Measurements from ENCODE around the gene DOCK10.

The DOCK10 gene

DNA sequence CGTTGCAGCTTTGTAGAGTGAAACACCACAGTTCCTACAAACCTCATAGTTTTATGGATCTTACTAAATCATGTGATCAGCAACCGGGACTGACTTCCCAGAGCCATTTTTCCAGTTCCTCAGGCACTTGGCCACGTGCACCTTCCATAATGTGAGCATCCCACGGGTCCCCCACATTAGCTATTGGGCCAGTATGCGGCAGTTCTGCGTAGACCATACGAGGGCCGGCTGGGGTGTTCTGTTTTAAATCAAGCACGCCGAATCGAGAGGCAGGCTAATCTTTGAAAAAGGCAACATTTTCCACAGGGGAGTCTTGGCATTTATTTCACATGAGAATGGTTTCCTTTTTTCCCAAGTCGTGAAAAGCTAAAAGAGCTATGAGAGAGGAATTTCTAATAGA, 190.5 kb downstream of the DOCK10 start:
- Histone ChIP-seq H3K4me1 (ENCODE audit: control insufficient read depth, insufficient read depth, low read length, poor library complexity, severe bottlenecking) (no peaks in the 10 kb centered on the region), H3K27ac (ENCODE audit: low read depth, low read length, severe bottlenecking) (no peak overlapping the region), H3K4me3 (ENCODE audit: extremely low read depth, insufficient read depth, low read length, poor library complexity, severe bottlenecking) (no peak overlapping the region), H3K36me3 (ENCODE audit: control insufficient read depth, insufficient read depth, low read length) (no peaks in the 10 kb centered on the region), H3K9me3 (ENCODE audit: control insufficient read depth, low read length) (no peaks in the 10 kb centered on the region)
- 92 to 94% methylated on average over 11 of the region's 12 CpGs for WGBS, 2 experiments (ENCODE audit: insufficient coverage in 2 of 2)

DNA sequence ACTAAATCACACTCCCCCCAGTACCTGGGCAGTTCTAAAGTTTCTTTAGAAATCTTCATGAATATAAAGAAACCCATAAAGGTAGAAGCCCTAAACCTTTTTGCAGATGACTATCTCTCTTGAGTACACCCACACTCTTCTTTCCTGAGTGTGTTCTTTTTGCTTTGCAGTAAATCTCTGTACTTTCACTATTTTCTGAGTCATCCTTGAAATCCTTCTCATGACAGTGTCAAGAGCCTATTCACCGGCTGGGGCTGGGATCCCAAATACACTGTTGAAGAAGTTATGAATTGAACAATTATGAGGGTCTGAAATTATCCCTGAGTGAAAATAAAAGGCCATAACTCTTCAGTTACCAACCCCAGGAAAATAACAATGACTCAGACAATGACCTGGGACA, 192.2 kb downstream of the DOCK10 start:
- 100% methylated on average over 1 of the region's 1 CpG; no CpG with 5 or more reads in 1 of the 2 experiments for WGBS, 2 experiments (ENCODE audit: insufficient coverage in 2 of 2)
- no peaks in the 10 kb centered on the region for H3K4me1 ChIP-seq (ENCODE audit: control insufficient read depth, insufficient read depth, low read length, poor library complexity, severe bottlenecking)
- H3K9me3 ChIP-seq (ENCODE audit: control insufficient read depth, low read length): no peaks in the 10 kb centered on the region
- H3K27ac ChIP-seq (ENCODE audit: low read depth, low read length, severe bottlenecking): no peak overlapping the region
- no peak overlapping the region for H3K4me3 ChIP-seq (ENCODE audit: extremely low read depth, insufficient read depth, low read length, poor library complexity, severe bottlenecking)
- H3K36me3 ChIP-seq (ENCODE audit: control insufficient read depth, insufficient read depth, low read length): no peaks in the 10 kb centered on the region

DNA sequence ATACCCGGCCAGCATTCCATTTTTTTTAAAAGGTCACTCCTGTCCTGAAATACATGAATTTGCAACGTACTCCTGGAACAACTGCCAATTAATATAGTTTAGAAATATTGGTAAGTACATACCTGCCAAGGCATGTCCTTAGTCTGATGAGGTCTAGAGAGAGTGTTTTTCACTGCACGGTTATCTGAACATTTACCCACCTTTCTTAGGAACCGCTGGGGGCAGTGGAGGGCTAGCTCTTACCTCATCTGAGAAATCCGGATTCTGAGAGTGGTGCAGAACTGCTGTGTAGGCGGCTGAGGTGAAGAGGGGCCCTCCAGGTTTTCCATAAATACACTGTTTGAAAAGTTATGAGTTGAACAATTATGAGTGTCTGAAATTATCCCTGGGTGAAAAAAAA, 193.0 kb downstream of the DOCK10 start:
- 92 to 100% methylated on average over 2 of the region's 6 CpGs for WGBS, 2 experiments (ENCODE audit: insufficient coverage in 2 of 2)
- no peak overlapping the region for H3K27ac ChIP-seq (ENCODE audit: low read depth, low read length, severe bottlenecking)
- no peak overlapping the region for H3K4me3 ChIP-seq (ENCODE audit: extremely low read depth, insufficient read depth, low read length, poor library complexity, severe bottlenecking)
- no peaks in the 10 kb centered on the region for H3K9me3 ChIP-seq (ENCODE audit: control insufficient read depth, low read length)
- no peaks in the 10 kb centered on the region for H3K36me3 ChIP-seq (ENCODE audit: control insufficient read depth, insufficient read depth, low read length)
- no peaks in the 10 kb centered on the region for H3K4me1 ChIP-seq (ENCODE audit: control insufficient read depth, insufficient read depth, low read length, poor library complexity, severe bottlenecking)

DNA sequence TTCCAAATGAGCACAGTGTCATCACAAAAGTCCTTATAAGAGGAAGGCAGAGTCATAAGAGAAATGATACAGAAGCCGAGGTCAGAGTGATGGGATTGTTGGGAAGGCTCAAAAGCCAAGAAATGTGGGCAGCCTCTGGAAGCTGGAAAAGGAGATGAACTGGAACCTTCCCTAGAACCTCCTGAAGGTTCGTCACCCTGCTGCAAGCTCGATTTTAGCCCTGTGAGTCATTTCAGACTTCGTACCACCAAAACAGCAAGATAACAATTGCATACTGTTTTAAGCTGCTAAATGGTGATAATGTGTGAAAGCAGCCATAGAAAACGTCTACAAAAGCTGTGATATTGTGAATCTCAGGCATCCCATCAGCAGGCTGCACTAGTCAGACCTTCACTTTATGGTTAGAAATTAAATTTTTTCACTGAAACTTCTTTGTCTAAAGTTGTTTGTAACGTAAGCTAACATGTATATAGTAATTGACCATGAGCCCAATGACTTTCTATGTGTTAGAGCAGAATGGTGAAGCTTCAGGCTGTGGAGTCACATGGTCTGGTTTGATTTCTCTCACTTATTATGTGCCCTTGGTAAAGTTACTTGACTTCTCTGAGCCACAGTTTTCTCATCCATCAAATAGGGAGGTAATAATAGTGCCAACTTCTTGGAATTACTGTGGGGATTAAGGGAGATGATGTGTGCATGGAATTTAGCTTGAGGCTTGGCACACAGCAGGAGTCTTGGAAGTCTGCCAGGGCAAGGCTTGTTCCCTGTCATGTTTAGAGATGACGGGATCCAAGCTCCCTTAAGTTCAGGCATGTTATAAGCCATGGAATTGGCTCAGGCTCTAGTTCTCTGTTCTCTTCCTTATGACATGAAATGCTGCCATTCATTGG, 194.1 kb downstream of the DOCK10 start:
- no peak overlapping the region for H3K27ac ChIP-seq (ENCODE audit: low read depth, low read length, severe bottlenecking)
- H3K4me1 ChIP-seq (ENCODE audit: control insufficient read depth, insufficient read depth, low read length, poor library complexity, severe bottlenecking): no peaks in the 10 kb centered on the region
- no peak overlapping the region for H3K4me3 ChIP-seq (ENCODE audit: extremely low read depth, insufficient read depth, low read length, poor library complexity, severe bottlenecking)
- H3K9me3 ChIP-seq (ENCODE audit: control insufficient read depth, low read length): no peaks in the 10 kb centered on the region
- WGBS, 2 experiments (ENCODE audit: insufficient coverage in 2 of 2): 73 to 79% methylated on average over 4 of the region's 7 CpGs
- no peaks in the 10 kb centered on the region for H3K36me3 ChIP-seq (ENCODE audit: control insufficient read depth, insufficient read depth, low read length)

DNA sequence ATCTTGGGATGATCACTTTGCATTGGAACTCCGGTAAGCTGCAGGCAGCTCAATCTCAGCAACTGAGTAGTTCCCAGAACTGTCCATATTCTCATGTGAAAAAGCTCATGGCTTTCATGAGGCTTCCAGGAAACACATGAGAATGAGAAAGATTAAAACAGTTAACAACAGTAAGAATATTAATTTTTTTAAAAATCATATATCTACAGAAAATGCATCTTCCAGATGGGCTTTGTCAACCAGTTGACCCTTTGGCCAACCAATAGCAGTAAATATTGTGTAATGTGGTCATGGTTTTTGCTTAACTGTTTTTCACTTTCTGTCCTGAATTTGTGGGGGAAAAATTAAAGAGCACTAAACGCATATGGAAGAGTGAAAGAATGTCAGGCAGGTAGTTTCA, 194.9 kb downstream of the DOCK10 start:
- H3K4me3 ChIP-seq (ENCODE audit: extremely low read depth, insufficient read depth, low read length, poor library complexity, severe bottlenecking): no peak overlapping the region
- no peaks in the 10 kb centered on the region for H3K4me1 ChIP-seq (ENCODE audit: control insufficient read depth, insufficient read depth, low read length, poor library complexity, severe bottlenecking)
- H3K36me3 ChIP-seq (ENCODE audit: control insufficient read depth, insufficient read depth, low read length): no peaks in the 10 kb centered on the region
- WGBS, 2 experiments (ENCODE audit: insufficient coverage in 2 of 2): 93 to 100% methylated on average over 2 of the region's 2 CpGs
- no peaks in the 10 kb centered on the region for H3K9me3 ChIP-seq (ENCODE audit: control insufficient read depth, low read length)
- H3K27ac ChIP-seq (ENCODE audit: low read depth, low read length, severe bottlenecking): no peak overlapping the region

DNA sequence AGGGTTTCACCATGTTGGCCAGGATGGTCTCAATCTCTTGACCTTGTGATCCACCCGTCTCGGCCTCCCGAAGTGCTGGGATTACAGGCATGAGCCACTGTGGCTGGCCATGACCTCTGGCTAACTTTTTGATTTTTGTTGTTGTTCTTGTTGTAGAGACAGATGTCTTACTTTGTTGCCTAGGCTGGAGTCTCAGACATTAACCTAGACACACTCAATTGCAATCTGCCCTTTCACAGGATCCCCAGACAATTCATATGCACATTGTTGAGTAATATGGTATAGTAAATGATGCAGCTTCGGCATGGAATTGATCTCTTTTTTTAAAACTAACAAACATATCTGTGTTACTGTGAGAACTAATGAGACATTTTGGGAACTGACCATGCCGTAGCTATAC, 195.6 kb downstream of the DOCK10 start:
- Histone ChIP-seq H3K4me1 (ENCODE audit: control insufficient read depth, insufficient read depth, low read length, poor library complexity, severe bottlenecking) (no peaks in the 10 kb centered on the region), H3K36me3 (ENCODE audit: control insufficient read depth, insufficient read depth, low read length) (no peaks in the 10 kb centered on the region), H3K27ac (ENCODE audit: low read depth, low read length, severe bottlenecking) (no peak overlapping the region), H3K9me3 (ENCODE audit: control insufficient read depth, low read length) (no peaks in the 10 kb centered on the region), H3K4me3 (ENCODE audit: extremely low read depth, insufficient read depth, low read length, poor library complexity, severe bottlenecking) (no peak overlapping the region)
- 84 to 100% methylated on average over 2 to 3 of the region's 5 CpGs for WGBS, 2 experiments (ENCODE audit: insufficient coverage in 2 of 2)

DNA sequence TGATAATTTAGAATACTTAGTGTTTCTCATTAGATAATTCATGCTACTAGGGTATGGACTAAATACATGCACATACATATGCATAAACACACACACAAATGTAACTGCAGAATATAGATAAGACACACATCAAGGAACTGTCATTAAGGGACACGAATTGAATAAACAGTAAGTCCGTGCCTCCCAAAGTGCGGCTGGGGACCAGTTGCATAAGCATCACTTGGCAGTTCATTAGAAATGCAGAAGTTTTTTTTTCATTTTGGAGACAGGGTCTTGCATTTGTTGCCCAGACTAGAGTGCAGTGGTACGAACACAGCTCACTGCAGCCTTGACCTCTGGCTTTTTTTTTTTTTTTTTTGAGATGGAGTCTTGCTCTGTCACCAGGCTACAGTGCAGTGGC, 196.1 kb downstream of the DOCK10 start:
- Histone ChIP-seq H3K4me3 (ENCODE audit: extremely low read depth, insufficient read depth, low read length, poor library complexity, severe bottlenecking) (no peak overlapping the region), H3K36me3 (ENCODE audit: control insufficient read depth, insufficient read depth, low read length) (no peaks in the 10 kb centered on the region), H3K27ac (ENCODE audit: low read depth, low read length, severe bottlenecking) (no peak overlapping the region), H3K9me3 (ENCODE audit: control insufficient read depth, low read length) (no peaks in the 10 kb centered on the region), H3K4me1 (ENCODE audit: control insufficient read depth, insufficient read depth, low read length, poor library complexity, severe bottlenecking) (no peaks in the 10 kb centered on the region)
- 90 to 100% methylated on average over 3 to 4 of the region's 4 CpGs for WGBS, 2 experiments (ENCODE audit: insufficient coverage in 2 of 2)

DNA sequence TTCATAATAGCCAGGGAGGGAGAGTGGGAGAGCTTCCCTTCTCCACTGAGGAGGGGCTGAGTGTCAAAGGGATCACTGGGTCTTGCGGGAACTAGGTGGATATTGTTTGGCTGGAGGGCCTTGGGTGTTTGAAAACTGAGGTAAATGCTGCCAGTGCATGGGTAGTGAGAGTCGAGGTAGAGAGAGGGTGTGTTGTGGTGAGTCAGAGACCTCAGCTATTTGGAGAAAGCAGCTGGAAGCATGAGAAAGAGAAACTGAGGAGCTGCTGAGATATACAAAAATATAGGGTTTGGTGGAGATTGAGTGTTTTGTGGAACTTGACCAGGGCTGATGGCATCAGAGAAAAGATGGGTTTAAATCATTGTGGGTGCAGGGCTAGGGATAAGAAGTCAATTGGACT, 199.1 kb downstream of the DOCK10 start:
- no peaks in the 10 kb centered on the region for H3K36me3 ChIP-seq (ENCODE audit: control insufficient read depth, insufficient read depth, low read length)
- no peak overlapping the region for H3K27ac ChIP-seq (ENCODE audit: low read depth, low read length, severe bottlenecking)
- no peaks in the 10 kb centered on the region for H3K9me3 ChIP-seq (ENCODE audit: control insufficient read depth, low read length)
- WGBS, 2 experiments (ENCODE audit: insufficient coverage in 2 of 2): 83 to 94% methylated on average over 2 of the region's 2 CpGs
- no peak overlapping the region for H3K4me3 ChIP-seq (ENCODE audit: extremely low read depth, insufficient read depth, low read length, poor library complexity, severe bottlenecking)
- H3K4me1 ChIP-seq (ENCODE audit: control insufficient read depth, insufficient read depth, low read length, poor library complexity, severe bottlenecking): no peaks in the 10 kb centered on the region

DNA sequence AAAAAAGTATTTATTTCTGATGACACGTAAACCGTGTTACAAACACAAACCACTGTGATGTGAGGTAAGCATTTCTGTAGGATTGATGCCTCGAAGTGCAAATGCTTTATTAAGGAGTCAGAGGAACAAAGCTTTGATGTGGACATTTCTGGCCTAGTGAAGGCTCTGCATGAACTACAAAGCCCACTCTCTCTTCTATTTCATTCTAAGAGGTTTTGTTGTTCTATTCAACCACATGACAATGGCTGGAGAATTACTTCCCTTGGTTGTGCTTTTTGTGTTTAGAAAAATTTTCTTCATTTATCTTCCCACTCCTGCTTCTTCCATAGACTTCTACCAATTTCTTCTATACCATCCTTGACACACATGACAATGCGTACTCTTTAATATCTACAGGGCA, 200.4 kb downstream of the DOCK10 start:
- no peak overlapping the region for H3K27ac ChIP-seq (ENCODE audit: low read depth, low read length, severe bottlenecking)
- H3K36me3 ChIP-seq (ENCODE audit: control insufficient read depth, insufficient read depth, low read length): no peaks in the 10 kb centered on the region
- 83 to 90% methylated on average over 2 to 3 of the region's 4 CpGs for WGBS, 2 experiments (ENCODE audit: insufficient coverage in 2 of 2)
- peaks cover 4% of the 10 kb centered on the region for H3K4me1 ChIP-seq (ENCODE audit: control insufficient read depth, insufficient read depth, low read length, poor library complexity, severe bottlenecking)
- H3K4me3 ChIP-seq (ENCODE audit: extremely low read depth, insufficient read depth, low read length, poor library complexity, severe bottlenecking): no peak overlapping the region
- H3K9me3 ChIP-seq (ENCODE audit: control insufficient read depth, low read length): no peaks in the 10 kb centered on the region

DNA sequence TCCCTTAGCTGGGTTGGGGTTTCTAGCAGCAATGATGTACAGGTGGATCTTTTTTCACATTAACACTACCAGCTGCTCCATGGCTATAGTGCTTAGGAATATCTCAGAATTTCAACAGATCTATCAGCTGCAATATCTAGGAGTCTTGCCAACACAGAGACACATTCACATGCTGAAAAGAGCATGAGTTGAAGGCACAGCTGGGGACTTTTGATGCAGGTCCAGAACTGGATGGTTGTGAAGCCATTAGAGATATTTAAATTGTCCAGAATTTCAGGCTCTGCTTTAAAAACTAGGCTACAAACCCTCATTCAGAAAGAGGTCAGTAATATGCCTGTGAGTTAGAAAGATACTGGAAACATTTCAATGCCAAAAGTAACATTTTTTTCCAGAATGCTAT, 203.9 kb downstream of the DOCK10 start:
- Histone ChIP-seq H3K27ac (ENCODE audit: low read depth, low read length, severe bottlenecking) (no peak overlapping the region), H3K4me1 (ENCODE audit: control insufficient read depth, insufficient read depth, low read length, poor library complexity, severe bottlenecking) (peaks cover 4% of the 10 kb centered on the region), H3K4me3 (ENCODE audit: extremely low read depth, insufficient read depth, low read length, poor library complexity, severe bottlenecking) (no peak overlapping the region), H3K9me3 (ENCODE audit: control insufficient read depth, low read length) (no peaks in the 10 kb centered on the region), H3K36me3 (ENCODE audit: control insufficient read depth, insufficient read depth, low read length) (no peaks in the 10 kb centered on the region)

DNA sequence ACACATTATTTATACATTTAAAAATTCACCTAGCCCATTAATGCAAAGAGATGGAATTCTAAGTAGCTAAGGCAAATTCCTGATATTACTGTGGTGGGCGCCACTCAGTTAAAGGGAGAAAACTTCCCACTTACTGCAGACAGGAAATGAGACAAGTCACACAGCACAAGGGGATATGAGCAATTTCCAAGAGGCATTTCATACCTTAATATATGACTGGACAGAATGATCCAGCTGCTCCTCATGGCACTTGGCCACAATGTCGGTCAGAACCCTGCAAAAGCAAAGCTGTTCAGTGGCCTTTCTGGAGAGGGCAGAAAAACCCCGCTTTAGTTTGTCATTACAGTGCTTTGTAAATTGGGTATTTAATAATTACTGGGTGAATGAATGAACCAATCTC, 204.7 kb downstream of the DOCK10 start:
- Histone ChIP-seq H3K36me3 (ENCODE audit: control insufficient read depth, insufficient read depth, low read length) (no peaks in the 10 kb centered on the region), H3K9me3 (ENCODE audit: control insufficient read depth, low read length) (no peaks in the 10 kb centered on the region), H3K4me1 (ENCODE audit: control insufficient read depth, insufficient read depth, low read length, poor library complexity, severe bottlenecking) (peaks cover 4% of the 10 kb centered on the region), H3K4me3 (ENCODE audit: extremely low read depth, insufficient read depth, low read length, poor library complexity, severe bottlenecking) (no peak overlapping the region), H3K27ac (ENCODE audit: low read depth, low read length, severe bottlenecking) (no peak overlapping the region)
- WGBS, 2 experiments (ENCODE audit: insufficient coverage in 2 of 2): 100% methylated on average over 1 of the region's 3 CpGs
